ENCODE results near the gene SOCS2.

DNA sequence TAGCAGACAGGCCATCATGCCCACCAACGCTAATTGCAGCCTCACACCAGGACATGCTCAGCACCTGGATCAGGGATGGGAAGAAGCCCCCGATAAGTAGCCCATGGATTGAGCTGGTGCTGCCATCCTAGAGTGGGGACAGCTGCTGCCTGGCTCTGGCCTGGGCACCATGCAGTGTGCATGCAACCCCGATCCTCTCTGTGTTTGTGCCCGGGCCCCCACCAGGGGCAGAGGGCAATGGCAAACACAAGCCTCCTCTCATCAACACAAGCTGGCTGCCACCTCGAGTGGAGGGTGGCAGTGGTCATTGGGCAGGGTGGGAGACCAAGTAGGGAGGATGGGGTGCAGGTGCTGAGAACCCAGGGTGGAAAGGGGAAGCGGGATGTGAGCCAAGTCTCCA lies 23.3 kb upstream of the SOCS2 start:
- TF ChIP-seq, protein P1, sequence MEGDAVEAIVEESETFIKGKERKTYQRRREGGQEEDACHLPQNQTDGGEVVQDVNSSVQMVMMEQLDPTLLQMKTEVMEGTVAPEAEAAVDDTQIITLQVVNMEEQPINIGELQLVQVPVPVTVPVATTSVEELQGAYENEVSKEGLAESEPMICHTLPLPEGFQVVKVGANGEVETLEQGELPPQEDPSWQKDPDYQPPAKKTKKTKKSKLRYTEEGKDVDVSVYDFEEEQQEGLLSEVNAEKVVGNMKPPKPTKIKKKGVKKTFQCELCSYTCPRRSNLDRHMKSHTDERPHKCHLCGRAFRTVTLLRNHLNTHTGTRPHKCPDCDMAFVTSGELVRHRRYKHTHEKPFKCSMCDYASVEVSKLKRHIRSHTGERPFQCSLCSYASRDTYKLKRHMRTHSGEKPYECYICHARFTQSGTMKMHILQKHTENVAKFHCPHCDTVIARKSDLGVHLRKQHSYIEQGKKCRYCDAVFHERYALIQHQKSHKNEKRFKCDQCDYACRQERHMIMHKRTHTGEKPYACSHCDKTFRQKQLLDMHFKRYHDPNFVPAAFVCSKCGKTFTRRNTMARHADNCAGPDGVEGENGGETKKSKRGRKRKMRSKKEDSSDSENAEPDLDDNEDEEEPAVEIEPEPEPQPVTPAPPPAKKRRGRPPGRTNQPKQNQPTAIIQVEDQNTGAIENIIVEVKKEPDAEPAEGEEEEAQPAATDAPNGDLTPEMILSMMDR (IDR thresholded peaks at IDR 0.05 in 8 of 11, conservative IDR thresholded peaks at IDR 0.05 in 3 of 11) = no peak
- no peak for TF ChIP-seq POLR2AphosphoS5 (IDR thresholded peaks at IDR 0.05)

All from spleen (tissue), 7 donors.